HUES64 (cell line): ENCODE measurements around the gene ARRB2.
A peak's percentile ranks its signal among the peaks of the same experiment; 100 is the strongest.

Experiments
- H3K27ac ChIP-seq: 2 replicates; pipeline ENCODE4 v1.7.0; 2013; ENCODE audit warnings: low read depth, low read length, inconsistent platforms
- H3K27me3 ChIP-seq: 2 replicates; pipeline ENCODE4 v1.6.1; 2013; ENCODE audit warnings: mild to moderate bottlenecking, low read length; ENCODE audit not compliant: insufficient read depth
- H3K36me3 ChIP-seq: 2 replicates; pipeline ENCODE4 v1.6.1; 2013; ENCODE audit warnings: mild to moderate bottlenecking, low read length; ENCODE audit not compliant: insufficient read depth
- H3K4me1 ChIP-seq: 2 replicates; pipeline ENCODE4 v1.6.1; 2013; ENCODE audit warnings: mild to moderate bottlenecking, low read length, moderate library complexity; ENCODE audit not compliant: insufficient read depth
- H3K4me3 ChIP-seq: 2 replicates; pipeline ENCODE4 v1.5.1; 2013; ENCODE audit warnings: mild to moderate bottlenecking, low read length, moderate library complexity
- H3K9ac ChIP-seq: 2 replicates; pipeline ENCODE4 v1.6.1; 2013; ENCODE audit warnings: mild to moderate bottlenecking, low read depth, low read length
- H3K9me3 ChIP-seq: 2 replicates; pipeline ENCODE4 v1.6.1; 2013; ENCODE audit warnings: low read depth, low read length; ENCODE audit not compliant: insufficient read depth
- WGBS: fragments of 150-250, 120-280 bp; methylation state at CpG from one replicate; pipeline ENCODE4 v1.1.7; 2013; ENCODE audit warnings: missing lambda C conversion rate; 5-methylcytosine and 5-hydroxymethylcytosine counted together

ARRB2 gene

DNA sequence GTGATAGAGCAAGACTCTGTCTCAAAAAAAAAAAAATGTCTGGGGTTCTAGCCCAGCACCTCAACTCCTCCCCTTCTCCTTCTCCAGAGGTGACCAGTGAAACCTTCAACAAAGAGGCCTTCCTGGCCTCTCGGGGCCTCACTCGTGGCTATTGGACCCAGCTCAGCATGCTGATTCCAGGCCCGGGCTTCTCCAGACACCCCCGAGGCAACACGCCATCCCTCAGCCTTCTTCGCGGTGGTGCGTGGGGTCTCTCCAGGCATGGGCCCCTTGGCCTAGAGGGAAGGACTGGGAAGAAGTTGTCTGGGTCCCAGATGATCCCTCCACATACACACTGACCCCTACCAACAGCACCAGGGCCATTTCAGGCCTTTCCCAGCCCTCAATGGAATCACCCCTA, 32.8 kb downstream of the ARRB2 start:
- no peak overlapping the region for H3K27ac ChIP-seq
- H3K9me3 ChIP-seq, result no peaks in the 10 kb centered on the region
- 92% methylated on average over 8 of the region's 8 CpGs for WGBS
- H3K4me1 ChIP-seq, result 0 out of 2 replicates have a peak, but pooled peaks cover 6% of the 10 kb centered on the region
- H3K4me3 ChIP-seq, result no peak overlapping the region
- H3K9ac ChIP-seq, result no peak overlapping the region
- peaks cover 81% of the 10 kb centered on the region for H3K27me3 ChIP-seq
- no peaks in the 10 kb centered on the region for H3K36me3 ChIP-seq

DNA sequence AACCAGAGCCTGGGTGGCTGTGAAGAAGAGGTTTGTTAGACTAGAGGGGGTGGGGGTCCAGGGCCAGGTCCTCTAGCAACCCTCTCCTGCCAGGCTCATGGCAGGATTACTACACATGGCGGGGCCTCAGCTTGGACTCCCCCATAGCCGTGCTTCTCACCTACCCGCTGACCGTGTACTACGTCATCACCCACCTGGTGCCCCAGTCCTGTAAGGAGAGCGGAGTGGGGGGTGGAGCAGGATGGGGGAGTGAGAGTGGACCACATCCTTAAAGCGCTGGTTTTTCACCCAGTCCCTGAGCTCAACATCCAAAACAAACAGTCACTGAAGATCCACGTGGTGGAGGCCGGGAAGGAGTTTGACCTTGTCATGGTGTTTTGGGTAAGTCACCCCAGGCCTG, 33.5 kb downstream of the ARRB2 start:
- H3K4me1 ChIP-seq, result 0 out of 2 replicates have a peak, but pooled peaks cover 6% of the 10 kb centered on the region
- H3K9ac ChIP-seq, result no peak overlapping the region
- H3K36me3 ChIP-seq, result no peaks in the 10 kb centered on the region
- H3K4me3 ChIP-seq, result no peak overlapping the region
- no peaks in the 10 kb centered on the region for H3K9me3 ChIP-seq
- 87% methylated on average over 9 of the region's 9 CpGs for WGBS
- H3K27ac ChIP-seq, result no peak overlapping the region
- peaks cover 74% of the 10 kb centered on the region for H3K27me3 ChIP-seq

DNA sequence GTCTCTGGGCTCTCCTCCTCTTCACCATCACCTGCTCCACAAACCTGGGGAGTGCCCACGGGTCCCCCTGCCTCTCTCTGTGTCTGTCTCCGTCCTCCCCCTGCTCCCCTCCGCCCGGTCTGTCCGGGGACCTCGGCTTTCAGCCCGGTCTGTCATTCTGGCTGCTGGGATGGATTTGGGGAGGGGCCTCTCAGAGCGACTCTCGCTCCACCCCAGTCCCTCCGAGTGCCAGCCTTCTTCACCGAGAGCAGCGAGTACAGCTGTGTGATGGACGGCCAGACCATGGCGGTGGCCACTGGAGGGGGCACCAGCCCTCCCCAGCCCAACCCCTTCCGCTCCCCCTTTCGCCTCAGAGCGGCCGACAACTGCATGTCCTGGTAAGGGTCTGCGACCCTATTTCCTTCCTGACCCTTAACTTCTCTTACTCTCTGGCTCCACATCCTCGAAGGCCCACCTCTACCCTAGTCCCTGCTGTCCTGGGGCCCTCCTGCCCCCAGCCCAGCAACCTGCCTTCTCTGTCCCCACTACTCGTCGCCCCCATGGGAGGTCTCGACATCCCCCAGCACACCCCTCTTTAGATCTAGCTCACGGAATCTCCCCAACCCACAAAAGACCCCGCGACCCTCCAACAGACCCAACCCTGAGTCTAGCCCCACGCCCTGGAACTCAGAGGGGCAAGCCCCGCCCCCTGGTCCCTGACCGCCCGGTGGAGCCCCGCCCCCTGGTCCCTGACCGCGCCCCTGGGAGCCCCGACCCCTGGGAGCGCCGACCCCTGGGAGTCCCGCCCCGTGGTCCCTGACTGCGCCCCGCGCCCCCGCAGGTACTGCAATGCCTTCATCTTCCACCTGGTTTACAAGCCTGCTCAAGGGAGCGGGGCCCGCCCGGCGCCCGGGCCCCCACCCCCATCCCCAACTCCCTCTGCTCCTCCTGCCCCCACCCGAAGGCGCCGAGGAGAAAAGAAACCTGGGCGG, 34.9 kb downstream of the ARRB2 start:
- Histone ChIP-seq H3K4me1 (0 out of 2 replicates have a peak, but pooled peaks cover 6% of the 10 kb centered on the region), H3K27ac (no peak overlapping the region), H3K27me3 (peaks cover 60% of the 10 kb centered on the region), H3K9me3 (no peaks in the 10 kb centered on the region), H3K36me3 (no peaks in the 10 kb centered on the region), H3K9ac (peak overlapping the region; percentile 19; the same call in 1 of the 2 replicates), H3K4me3 (peak overlapping the region; percentile 73)
- WGBS, result 3% methylated on average over 47 of the region's 51 CpGs

DNA sequence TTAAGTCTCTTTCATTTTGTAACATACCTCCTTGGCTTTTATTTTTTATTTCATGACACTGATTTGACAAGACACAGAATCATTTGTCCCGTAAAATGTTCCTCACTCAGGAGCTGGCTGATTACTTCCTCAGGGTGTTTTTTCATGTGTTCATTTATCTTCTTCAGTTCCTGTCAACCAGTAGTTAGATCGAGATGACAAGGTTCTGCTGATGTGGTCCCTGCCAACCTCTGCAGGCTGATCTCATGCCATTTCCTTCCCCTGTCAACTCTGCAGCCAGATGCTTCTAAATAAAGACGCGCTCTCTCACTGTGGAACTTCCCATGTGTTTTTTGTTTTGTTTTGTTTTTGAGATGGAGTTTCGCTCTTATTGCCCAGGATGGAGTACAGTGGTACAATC, 37.4 kb downstream of the ARRB2 start:
- Histone ChIP-seq H3K4me3 (no peak overlapping the region), H3K4me1 (0 out of 2 replicates have a peak, but pooled peaks cover 6% of the 10 kb centered on the region), H3K9me3 (no peaks in the 10 kb centered on the region), H3K27me3 (peaks cover 35% of the 10 kb centered on the region), H3K9ac (no peak overlapping the region), H3K27ac (no peak overlapping the region), H3K36me3 (no peaks in the 10 kb centered on the region)
- 94% methylated on average over 5 of the region's 5 CpGs for WGBS

DNA sequence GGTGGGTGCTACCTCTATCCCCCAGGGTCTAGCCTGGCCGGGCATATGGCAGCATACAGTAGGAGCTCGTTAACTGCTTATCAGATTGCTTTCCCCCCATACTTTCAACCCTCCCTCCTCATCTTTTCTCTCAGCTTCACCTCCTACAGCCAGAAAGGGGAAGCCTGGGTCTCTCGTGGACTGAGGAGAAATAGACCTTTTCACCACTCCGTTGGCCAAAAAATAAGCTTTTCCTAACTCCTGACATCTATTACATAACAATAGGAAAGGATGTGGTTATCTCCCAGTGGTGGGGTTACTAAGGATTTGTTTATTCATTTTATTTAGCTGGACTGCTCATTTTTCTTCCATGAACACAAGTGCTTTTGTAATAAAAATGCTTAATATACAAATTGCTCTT, 38.3 kb downstream of the ARRB2 start:
- Histone ChIP-seq H3K27ac (no peak overlapping the region), H3K27me3 (peaks cover 26% of the 10 kb centered on the region), H3K9me3 (no peaks in the 10 kb centered on the region), H3K4me3 (no peak overlapping the region), H3K4me1 (0 out of 2 replicates have a peak, but pooled peaks cover 6% of the 10 kb centered on the region), H3K9ac (no peak overlapping the region), H3K36me3 (no peaks in the 10 kb centered on the region)
- 66% methylated on average over 4 of the region's 4 CpGs for whole genome bisulfite sequencing

DNA sequence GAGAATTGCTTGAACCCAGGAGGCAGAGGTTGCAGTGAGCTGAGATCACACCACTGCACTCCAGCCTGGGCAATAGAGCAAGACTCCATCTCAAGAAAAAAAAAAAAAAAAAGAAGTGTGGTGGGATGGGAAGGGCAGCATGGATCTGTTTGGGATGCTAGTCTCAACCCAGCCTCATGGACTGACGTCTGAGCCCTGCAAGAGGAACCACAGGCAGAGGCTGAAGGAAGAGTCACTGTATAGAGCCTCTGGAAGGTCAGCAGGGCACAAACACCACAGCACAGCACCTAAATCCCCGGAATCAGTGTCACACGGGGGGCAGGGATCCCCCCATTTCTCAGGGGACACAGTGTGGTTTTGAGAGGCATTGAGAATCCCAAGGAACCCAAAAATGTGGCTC, 40.2 kb downstream of the ARRB2 start:
- H3K27ac ChIP-seq, result no peak overlapping the region
- H3K9ac ChIP-seq, result no peak overlapping the region
- 50% methylated on average over 3 of the region's 3 CpGs for WGBS
- no peaks in the 10 kb centered on the region for H3K9me3 ChIP-seq
- no peaks in the 10 kb centered on the region for H3K36me3 ChIP-seq
- H3K27me3 ChIP-seq, result peaks cover 9% of the 10 kb centered on the region; the same call in 1 of the 2 replicates
- H3K4me1 ChIP-seq, result 0 out of 2 replicates have a peak, but pooled peaks cover 3% of the 10 kb centered on the region
- H3K4me3 ChIP-seq, result no peak overlapping the region

DNA sequence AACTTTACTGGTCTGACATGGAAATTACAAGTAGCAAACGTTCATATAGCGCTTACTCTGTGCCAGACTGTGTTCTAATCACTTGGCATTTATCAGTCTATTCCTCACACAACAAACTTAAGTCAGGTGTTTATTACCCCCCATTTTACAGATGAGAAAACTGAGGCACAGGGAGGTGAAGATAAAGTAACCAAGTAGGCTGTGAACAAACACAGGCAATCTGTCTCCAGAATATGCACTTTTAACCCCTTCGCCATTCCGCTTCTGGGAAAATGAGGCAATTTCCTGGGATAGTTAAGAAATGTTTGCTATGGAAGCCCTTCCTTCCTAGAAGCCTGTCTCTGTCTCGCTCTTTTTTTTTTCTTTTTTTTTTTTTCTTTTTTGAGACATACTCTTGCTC, 41.5 kb downstream of the ARRB2 start:
- Histone ChIP-seq H3K27me3 (no peaks in the 10 kb centered on the region; the same call in 1 of the 2 replicates), H3K36me3 (no peaks in the 10 kb centered on the region), H3K9ac (no peak overlapping the region), H3K9me3 (no peaks in the 10 kb centered on the region), H3K27ac (no peak overlapping the region), H3K4me3 (no peak overlapping the region), H3K4me1 (no peaks in the 10 kb centered on the region)
- WGBS, result 78% methylated on average over 5 of the region's 5 CpGs

DNA sequence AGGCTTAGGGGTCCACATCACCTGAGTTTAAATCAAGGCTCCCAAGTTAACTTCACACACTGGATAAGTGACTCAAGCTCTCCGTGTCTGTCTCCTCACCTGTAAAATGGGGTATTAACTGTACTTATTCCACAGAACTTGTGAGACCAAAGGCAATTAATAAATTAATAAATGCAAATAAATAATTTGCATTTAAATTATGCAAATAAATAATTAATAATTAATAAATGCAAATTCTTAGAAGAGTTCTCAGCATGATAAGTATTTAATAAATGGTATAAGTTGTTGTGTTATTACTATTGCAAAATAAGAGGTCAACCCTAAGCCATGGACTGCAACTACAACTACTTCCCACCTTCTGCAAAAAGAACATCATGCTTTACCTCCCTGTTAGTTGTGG, 43.0 kb downstream of the ARRB2 start:
- Histone ChIP-seq H3K9me3 (no peaks in the 10 kb centered on the region), H3K4me3 (no peak overlapping the region), H3K9ac (no peak overlapping the region), H3K4me1 (no peaks in the 10 kb centered on the region), H3K27me3 (no peaks in the 10 kb centered on the region; the same call in 1 of the 2 replicates), H3K36me3 (no peaks in the 10 kb centered on the region), H3K27ac (no peak overlapping the region)
- WGBS, result no CpG with 5 or more reads among the region's 1 CpG

DNA sequence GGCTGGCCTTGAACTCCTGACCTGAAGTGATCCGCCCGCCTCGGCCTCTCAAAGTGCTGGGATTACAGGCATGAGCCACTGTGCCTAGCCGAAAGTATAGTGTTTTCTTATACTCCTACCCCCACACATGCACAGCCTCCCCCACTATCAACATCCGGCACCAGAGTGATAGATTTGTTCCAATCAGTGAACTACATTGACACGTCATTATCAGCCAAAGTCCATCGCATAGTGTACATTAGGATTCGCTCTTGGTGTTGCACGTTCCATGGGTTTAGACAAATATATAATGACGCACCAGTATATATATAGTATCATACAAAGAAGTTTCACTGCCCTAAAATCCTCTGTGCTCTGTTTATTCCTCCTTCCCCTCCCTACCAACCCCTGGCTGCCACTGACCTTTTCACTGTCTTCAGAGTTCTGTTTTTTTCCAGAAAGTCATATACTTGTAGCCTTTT, 49.4 kb downstream of the ARRB2 start:
- Histone ChIP-seq H3K27ac (no peak overlapping the region), H3K9ac (no peak overlapping the region), H3K4me1 (no peaks in the 10 kb centered on the region), H3K27me3 (no peaks in the 10 kb centered on the region), H3K9me3 (no peaks in the 10 kb centered on the region), H3K4me3 (no peak overlapping the region), H3K36me3 (no peaks in the 10 kb centered on the region)
- 94% methylated on average over 10 of the region's 10 CpGs for WGBS

DNA sequence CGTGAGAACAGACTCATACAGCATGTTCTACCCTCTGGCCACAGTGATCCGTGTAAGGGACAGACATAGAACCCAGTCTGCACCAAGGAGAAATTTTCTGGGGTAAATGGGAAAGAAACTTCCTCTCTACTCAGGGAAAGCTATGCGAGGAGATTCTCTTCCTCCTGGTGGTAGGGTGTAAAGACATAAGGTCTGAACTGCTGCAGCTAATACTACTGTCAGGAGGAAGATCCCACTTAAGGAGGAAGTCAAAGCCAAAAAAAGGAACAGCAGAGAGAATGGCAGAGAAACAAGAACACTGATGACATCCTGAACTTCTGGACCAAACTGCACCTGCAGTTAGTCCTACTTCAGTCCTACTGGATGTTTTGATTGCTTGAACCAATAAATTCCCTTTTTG, 54.2 kb downstream of the ARRB2 start:
- WGBS, result 78% methylated on average over 2 of the region's 3 CpGs
- no peak overlapping the region for H3K27ac ChIP-seq
- H3K27me3 ChIP-seq, result no peaks in the 10 kb centered on the region
- no peak overlapping the region for H3K9ac ChIP-seq
- no peaks in the 10 kb centered on the region for H3K4me1 ChIP-seq
- H3K36me3 ChIP-seq, result no peaks in the 10 kb centered on the region
- no peak overlapping the region for H3K4me3 ChIP-seq
- no peaks in the 10 kb centered on the region for H3K9me3 ChIP-seq

DNA sequence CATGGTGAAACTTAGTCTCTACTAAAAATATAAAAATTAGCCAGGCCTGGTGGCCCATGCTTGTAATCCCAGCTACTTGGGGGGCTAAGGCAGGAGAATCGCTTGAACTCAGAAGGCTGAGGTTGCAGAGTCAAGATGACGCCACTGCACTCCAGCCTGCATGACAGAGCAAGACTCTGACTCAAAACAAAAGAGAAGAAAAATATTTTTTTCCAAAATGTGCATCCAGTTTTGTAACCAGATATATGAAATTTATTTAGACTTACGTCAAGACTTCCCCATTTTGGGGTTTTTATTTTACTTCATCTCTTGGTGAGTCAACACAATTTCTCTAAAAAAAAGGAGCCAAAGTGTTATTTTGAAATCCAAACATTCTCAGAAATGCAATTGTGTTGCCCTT, 55.8 kb downstream of the ARRB2 start:
- H3K36me3 ChIP-seq, result no peaks in the 10 kb centered on the region
- no peak overlapping the region for H3K4me3 ChIP-seq
- H3K27ac ChIP-seq, result no peak overlapping the region
- no peak overlapping the region for H3K9ac ChIP-seq
- no peaks in the 10 kb centered on the region for H3K27me3 ChIP-seq
- H3K9me3 ChIP-seq, result no peaks in the 10 kb centered on the region
- 96% methylated on average over 3 of the region's 3 CpGs for WGBS
- H3K4me1 ChIP-seq, result no peaks in the 10 kb centered on the region
